Smooth muscle cell of the pulmonary artery (primary cell): ENCODE measurements around the gene OR6C68. TPM values are rescaled to one million over a fixed set of nuclear protein-coding genes. Genes with fewer than 3 reads are reported as not detected.

ENCODE experiments used
- total RNA-seq: library from RNA; depleted of rRNA; stranded (reverse); fragments of >200 nt; gene quantifications from 2 replicates; pipeline ENCODE4 v1.2.3, GENCODE V29; 2014

Gene OR6C68
- total RNA-seq: not detected in 2 replicates

DNA sequence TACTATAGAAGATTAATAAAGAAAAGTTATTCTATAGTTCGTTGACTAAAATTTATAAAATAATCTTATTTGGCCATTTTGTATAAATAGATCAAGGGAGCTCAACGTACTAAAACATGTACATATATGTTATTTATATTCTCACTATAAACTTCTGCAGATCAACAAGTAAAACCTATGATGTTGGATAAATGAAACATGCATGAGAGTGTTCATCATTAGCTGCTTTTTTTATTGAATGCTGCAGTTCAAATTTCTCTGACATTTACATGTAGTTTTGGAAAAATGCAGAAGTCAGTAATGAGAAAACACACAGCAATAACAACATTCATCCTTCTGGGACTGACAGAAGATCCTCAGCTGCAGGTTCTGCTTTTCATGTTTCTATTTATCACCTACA lies at the start of gene OR6C68:
Gene OR6C68, plus strand, starts transcription at position 301 of the 400 bp plus-strand sequence. Its CDS starts 0 bp downstream, at position 301.

GRCh38 chr12:55443776-55444175 lies 48.4 kb upstream of the OR6C68 start, which contains the start of gene OR6C2:
Gene OR6C2, plus strand, starts transcription at chr12:55444076. Its CDS starts 8,138 bp downstream, at chr12:55452214.

DNA sequence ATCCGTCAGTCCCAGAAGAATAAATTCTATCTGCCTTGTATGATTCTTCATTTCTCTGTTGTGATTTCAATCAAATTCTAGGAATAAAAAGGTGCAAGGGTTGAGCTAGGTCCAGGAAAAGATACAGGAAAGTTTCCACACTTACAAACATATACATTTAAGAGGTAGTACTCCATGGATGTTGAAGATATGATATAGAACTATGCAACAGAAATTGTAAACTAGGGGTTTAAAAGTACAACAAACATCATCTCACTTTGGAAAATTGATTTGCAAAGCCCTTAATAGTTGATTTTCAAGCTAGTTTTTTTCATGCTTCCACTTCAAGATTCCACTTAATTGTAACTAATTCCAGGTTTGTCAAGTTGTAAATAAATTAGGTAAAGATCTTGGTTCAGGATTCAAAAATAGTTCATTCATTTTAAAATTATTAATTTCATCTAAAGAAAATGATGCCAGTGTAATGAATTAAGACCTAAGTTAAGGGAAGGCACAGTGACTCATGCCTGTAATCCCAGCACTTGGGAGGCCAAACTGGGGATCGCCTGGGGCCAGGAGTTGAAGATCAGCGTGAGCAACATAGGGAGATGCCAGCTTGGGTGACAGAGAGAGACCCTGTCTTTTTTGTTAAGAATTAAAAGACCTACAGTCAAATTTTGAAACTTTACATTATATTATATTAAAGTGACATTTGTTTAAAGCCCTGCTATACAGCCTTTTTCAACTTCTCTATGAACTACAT lies 21.9 kb upstream of the OR6C68 start, which contains the start of gene OR6C70:
Gene OR6C70, minus strand, starts transcription at position 51 of the 742 bp plus-strand sequence. Its CDS starts 0 bp downstream, at position 51.

Other genes with a start within 250 kb of the OR6C68 start
- gene OR6C74, start 247.8 kb upstream of the OR6C68 start, total RNA-seq: not detected in 2 replicates
- gene OR6C6, start 195.8 kb upstream of the OR6C68 start, total RNA-seq: not detected in 2 replicates
- gene OR6C1, start 178.0 kb upstream of the OR6C68 start, total RNA-seq: not detected in 2 replicates
- gene OR6C3, start 161.6 kb upstream of the OR6C68 start, total RNA-seq: not detected in 2 replicates
- gene OR6C75, start 129.4 kb upstream of the OR6C68 start, total RNA-seq: not detected in 2 replicates
- not detected in 2 replicates for gene OR6C65, start 91.8 kb upstream of the OR6C68 start, total RNA-seq
- gene OR6C76, start 66.1 kb upstream of the OR6C68 start, total RNA-seq: not detected in 2 replicates
- gene OR6C2, start 48.3 kb upstream of the OR6C68 start, total RNA-seq: not detected in 2 replicates
- gene OR6C70, start 22.2 kb upstream of the OR6C68 start, total RNA-seq: not detected in 2 replicates
- not detected in 2 replicates for gene OR6C4, start 57.2 kb downstream of the OR6C68 start, total RNA-seq
- not detected in 2 replicates for gene OR2AP1, start 80.1 kb downstream of the OR6C68 start, total RNA-seq
- not detected in 2 replicates for gene OR10P1, start 144.5 kb downstream of the OR6C68 start, total RNA-seq
- gene ITGA7, start 215.5 kb downstream of the OR6C68 start, total RNA-seq: 77.4 and 184 TPM in 2 replicates
- gene BLOC1S1, start 223.7 kb downstream of the OR6C68 start, total RNA-seq: 36.1 and 41.2 TPM in 2 replicates
- 13.8 and 34.9 TPM in 2 replicates for gene RDH5, start 228.0 kb downstream of the OR6C68 start, total RNA-seq
- gene CD63, start 236.6 kb downstream of the OR6C68 start, total RNA-seq: 1,787 and 2,090 TPM in 2 replicates